D721Med (cell line): ENCODE results near the gene TAMALIN.

ENCODE experiments used
- DNase-seq: peaks from one replicate; pipeline ENCODE4 v3.0.0; 2011; ENCODE audit warnings: low spot score; ENCODE audit not compliant: insufficient read length
- FAIRE-seq: peaks from 2 replicates; lab custom pipeline; 2011; peaks lifted over from hg19 to GRCh38; lab: Jason Lieb, UNC
- CTCF ChIP-seq: IDR thresholded peaks from 2 replicates; pipeline ENCODE4 v1.5.1; 2012; ENCODE audit warnings: mild to moderate bottlenecking, control low read depth; ENCODE audit not compliant: insufficient read depth; ENCODE audit errors: missing control alignments

TAMALIN gene

DNA sequence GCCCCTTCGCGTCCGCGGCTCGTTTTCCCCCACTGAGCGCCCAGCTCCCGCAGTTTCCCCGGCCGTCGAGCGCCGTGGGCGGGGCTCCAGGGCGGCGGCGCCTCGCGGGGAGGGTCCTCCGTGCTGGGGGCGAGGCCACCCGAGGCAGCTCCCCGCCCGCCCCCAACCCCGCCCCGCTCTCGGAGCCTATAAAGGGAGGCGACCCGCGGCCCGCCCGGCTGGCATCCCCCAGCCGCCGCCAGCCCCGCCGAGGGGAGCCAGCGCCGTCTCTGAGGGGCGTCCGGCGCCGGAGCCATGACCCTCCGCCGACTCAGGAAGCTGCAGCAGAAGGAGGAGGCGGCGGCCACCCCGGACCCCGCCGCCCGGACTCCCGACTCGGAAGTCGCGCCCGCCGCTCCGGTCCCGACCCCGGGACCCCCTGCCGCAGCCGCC, at the start of gene TAMALIN:
Gene TAMALIN, plus strand, starts transcription at position 221 of the 432 bp plus-strand sequence. Its CDS starts 74 bp downstream, at position 295.
- DNase-seq, result peak; percentile 90
- no peak for TF ChIP-seq CTCF

DNA sequence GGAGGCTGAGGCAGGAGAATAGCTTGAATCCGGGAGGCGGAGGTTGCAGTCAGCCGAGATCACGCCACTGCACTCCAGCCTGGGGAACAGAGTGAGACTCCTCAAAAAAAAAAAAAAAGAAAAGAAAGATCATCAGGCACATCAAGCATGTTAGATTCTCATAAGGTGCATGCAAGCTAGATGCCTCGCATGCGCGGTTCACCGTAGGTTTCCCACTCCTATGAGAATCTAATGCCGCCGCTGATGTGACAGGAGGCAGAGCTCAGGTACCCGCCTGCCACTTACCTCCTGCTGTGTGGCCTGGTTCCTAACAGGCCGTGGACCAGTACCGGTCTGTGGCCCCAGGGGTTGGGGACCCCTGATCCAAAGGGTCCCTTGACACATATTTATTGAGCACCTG, 48.2 kb upstream of the TAMALIN start:
- no peak for DNase-seq
- no peak for TF ChIP-seq CTCF
- no peak for FAIRE-seq

More for the DNA sequence above, at the start of gene TAMALIN:
- FAIRE-seq, result no peak

DNA sequence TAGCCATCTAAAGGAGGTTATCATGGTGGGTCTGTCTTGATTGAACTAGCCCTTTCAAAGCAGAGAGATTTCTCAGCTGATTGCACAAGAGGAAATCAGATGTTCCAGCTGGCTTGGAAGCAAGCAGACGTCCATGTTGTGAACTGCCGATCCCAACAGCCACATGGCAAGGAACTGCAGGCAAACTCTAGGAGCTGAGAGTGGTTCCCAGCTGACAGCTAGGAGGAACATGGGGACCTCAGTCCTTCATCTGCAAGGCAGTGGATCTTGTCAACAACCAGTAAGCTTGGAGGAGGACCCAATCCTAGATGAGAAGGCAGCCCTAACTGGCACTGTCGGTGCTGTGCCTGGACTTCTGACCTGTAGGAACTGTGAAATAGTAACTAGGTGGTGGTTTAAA, 47.5 kb upstream of the TAMALIN start:
- DNase-seq (no peak), FAIRE-seq (no peak)
- TF ChIP-seq CTCF, result no peak

DNA sequence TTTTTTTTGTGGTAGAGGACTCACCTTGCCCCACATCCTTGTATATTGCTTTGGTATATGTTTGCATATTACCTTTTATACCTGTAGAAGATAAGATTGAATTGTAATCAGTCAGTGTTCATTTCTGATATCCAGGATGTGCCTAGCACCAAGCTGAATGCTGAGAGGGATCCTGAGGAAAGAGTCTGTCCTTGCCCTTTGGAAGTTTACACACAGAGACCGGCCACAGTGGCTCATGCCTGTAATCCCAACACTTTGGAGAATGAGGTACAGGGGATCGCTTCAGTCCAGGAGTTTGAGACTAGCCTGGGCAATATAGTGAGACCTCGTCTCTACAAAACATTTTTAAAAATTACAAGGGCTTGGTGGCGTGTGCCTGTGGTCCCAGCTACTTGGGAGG, 46.8 kb upstream of the TAMALIN start:
- DNase-seq (no peak), FAIRE-seq (no peak)
- TF ChIP-seq CTCF, result no peak

- TF ChIP-seq CTCF, result no peak
- FAIRE-seq, result no peak
- no peak for DNase-seq
Measured at GRCh38 chr12:51960488-51960887, 46.3 kb upstream of the TAMALIN start.

DNA sequence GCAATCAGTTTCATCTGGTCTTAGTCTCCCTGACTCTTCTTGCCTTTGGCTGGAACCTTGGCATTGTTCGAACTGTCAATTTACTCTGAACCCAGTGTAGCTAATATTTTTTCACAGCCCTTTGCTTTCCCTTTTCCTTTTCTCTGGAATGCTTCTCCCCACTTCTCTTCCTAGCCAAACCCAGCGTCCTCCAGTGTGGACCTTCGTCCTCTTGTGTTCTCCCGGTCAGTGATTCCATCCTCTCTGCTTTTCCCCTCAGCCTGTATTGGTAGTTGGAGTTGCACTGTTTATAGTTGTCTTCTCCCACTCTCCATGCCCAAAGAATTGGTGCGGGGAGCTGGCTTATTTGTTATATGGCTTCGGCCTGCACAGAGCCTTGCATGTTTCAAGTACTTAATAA, 45.9 kb upstream of the TAMALIN start:
- no peak for TF ChIP-seq CTCF
- FAIRE-seq, result no peak
- DNase-seq, result no peak

- DNase-seq (no peak), FAIRE-seq (no peak)
- TF ChIP-seq CTCF, result no peak
Measured at GRCh38 chr12:51961834-51962233, 44.9 kb upstream of the TAMALIN start.
